SU-DHL-6 (cell line): ENCODE measurements around the gene PTGER4.
"Not testable (repeated sequence)": the region's sequence is repeated elsewhere in the genome, so short reads cannot be mapped to it uniquely, and the experiment has no call there.

ENCODE experiments used
- H2AFZ ChIP-seq: fragments of 200-600 bp; sonication (generic); 2 replicates; pipeline ENCODE4 v1.6.1; 2014; ENCODE audit warnings: low read depth, mild to moderate bottlenecking, moderate library complexity, mixed read lengths, antibody characterized with exemption, low read length; ENCODE audit not compliant: severe bottlenecking
- H3F3A ChIP-seq: fragments of 200-600 bp; shearing (Covaris generic); 2 replicates; pipeline ENCODE4 v1.6.0; 2016; ENCODE audit warnings: antibody characterized with exemption, mild to moderate bottlenecking; ENCODE audit not compliant: insufficient read depth
- H3K27ac ChIP-seq: fragments of 200-600 bp; sonication (generic); 2 replicates; pipeline ENCODE4 v1.5.1; 2016; ENCODE audit warnings: low read depth, mild to moderate bottlenecking, low read length, moderate library complexity, mixed read lengths
- H3K27me3 ChIP-seq: fragments of 200-600 bp; sonication (generic), shearing (Covaris generic); 2 replicates; pipeline ENCODE4 v1.6.0; 2014; ENCODE audit warnings: mild to moderate bottlenecking, low read length
- H3K36me3 ChIP-seq: fragments of 200-600 bp; sonication (generic); 2 replicates; pipeline ENCODE4 v1.6.1; 2014; ENCODE audit warnings: mild to moderate bottlenecking, low read length, mixed read lengths
- H3K4me2 ChIP-seq: fragments of 300-600, 200-600 bp; shearing (Covaris generic), sonication (generic); 2 replicates; pipeline ENCODE4 v1.6.0; 2014; ENCODE audit warnings: low read length, low read depth, mild to moderate bottlenecking; ENCODE audit not compliant: poor library complexity, severe bottlenecking
- H3K4me3 ChIP-seq: fragments of 200-600 bp; sonication (generic); 2 replicates; pipeline ENCODE4 v1.5.1; 2014; ENCODE audit warnings: antibody characterized with exemption, low read length, mild to moderate bottlenecking, mixed read lengths; ENCODE audit not compliant: insufficient read depth, poor library complexity, severe bottlenecking
- H3K79me2 ChIP-seq: fragments of 200-600 bp; sonication (generic); 2 replicates; pipeline ENCODE4 v1.6.1; 2014; ENCODE audit warnings: mild to moderate bottlenecking, low read length, moderate library complexity; ENCODE audit not compliant: insufficient read depth
- H3K9ac ChIP-seq: fragments of 200-600 bp; sonication (generic); 2 replicates; pipeline ENCODE4 v1.7.0; 2014; ENCODE audit warnings: mild to moderate bottlenecking, low read length
- H3K9me2 ChIP-seq: fragments of 200-600 bp; sonication (generic); replicated peaks from 2 replicates; pipeline ENCODE4 v1.6.1; 2014; ENCODE audit warnings: low read length; ENCODE audit not compliant: insufficient read depth
- H3K9me3 ChIP-seq: fragments of 200-600 bp; sonication (generic); 2 replicates; pipeline ENCODE4 v1.6.1; 2014; ENCODE audit warnings: low read length, mixed read lengths; ENCODE audit not compliant: insufficient read depth
- H4K20me1 ChIP-seq: fragments of 200-600 bp; sonication (generic); 2 replicates; pipeline ENCODE4 v1.6.1; 2014; ENCODE audit warnings: low read depth, mild to moderate bottlenecking, antibody characterized with exemption, low read length, moderate library complexity, mixed read lengths
- CTCF ChIP-seq: fragments of 200-600 bp; sonication (generic); IDR thresholded peaks from one replicate; pipeline ENCODE4 v1.5.1; 2017; ENCODE audit warnings: antibody characterized with exemption, mild to moderate bottlenecking, low read length, moderate library complexity; ENCODE audit not compliant: insufficient read depth, poor library complexity, severe bottlenecking
- EZH2phosphoT487 ChIP-seq: fragments of 200-600 bp; sonication (generic), shearing (Covaris generic); conservative IDR thresholded peaks from 2 replicates; pipeline ENCODE4 v1.6.1; 2018; ENCODE audit warnings: mild to moderate bottlenecking, antibody characterized with exemption, low read length, moderate library complexity, mixed read lengths

The PTGER4 gene

DNA sequence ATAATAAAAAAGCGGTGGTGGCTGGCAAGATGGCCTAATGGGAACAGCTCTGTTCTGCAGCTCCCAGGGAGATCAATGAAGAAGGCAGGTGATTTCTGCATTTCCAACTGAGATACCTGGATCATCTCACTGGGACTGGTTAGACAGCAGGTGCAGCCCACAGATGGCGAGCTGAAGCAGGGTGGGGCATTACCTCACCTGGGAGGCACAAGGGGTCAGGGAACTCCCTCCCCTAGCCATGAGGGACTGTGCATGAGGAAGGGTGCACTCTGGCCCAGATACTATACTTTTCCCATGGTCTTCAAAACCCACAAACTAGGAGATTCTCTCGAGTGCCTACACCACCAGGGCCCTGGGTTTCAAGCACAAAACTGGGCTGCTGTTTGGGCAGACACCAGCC lies 45.6 kb upstream of the PTGER4 start:
- Histone ChIP-seq H2AFZ (no peak overlapping the region), H3K9me2 (no peaks in the 10 kb centered on the region), H3F3A (no peaks in the 10 kb centered on the region), H3K4me3 (no peak overlapping the region), H3K9me3 (no peaks in the 10 kb centered on the region), H3K79me2 (no peaks in the 10 kb centered on the region), H3K9ac (no peak overlapping the region), H3K27ac (no peak overlapping the region), H3K36me3 (no peaks in the 10 kb centered on the region), H4K20me1 (no peaks in the 10 kb centered on the region), H3K4me2 (no peak overlapping the region), H3K27me3 (no peaks in the 10 kb centered on the region)
- TF ChIP-seq CTCF, result no peak
- TF ChIP-seq EZH2phosphoT487, result no peak

GRCh38 chr5:40634593-40634992 lies 45.1 kb upstream of the PTGER4 start:
- Histone ChIP-seq H3F3A (no peaks in the 10 kb centered on the region), H4K20me1 (no peaks in the 10 kb centered on the region), H3K9me3 (no peaks in the 10 kb centered on the region), H3K9me2 (no peaks in the 10 kb centered on the region), H3K4me3 (no peak overlapping the region), H3K79me2 (no peaks in the 10 kb centered on the region), H3K27ac (no peak overlapping the region), H3K36me3 (no peaks in the 10 kb centered on the region), H2AFZ (no peak overlapping the region), H3K4me2 (no peak overlapping the region), H3K27me3 (no peaks in the 10 kb centered on the region), H3K9ac (no peak overlapping the region)
- no peak for TF ChIP-seq CTCF
- no peak for TF ChIP-seq EZH2phosphoT487

DNA sequence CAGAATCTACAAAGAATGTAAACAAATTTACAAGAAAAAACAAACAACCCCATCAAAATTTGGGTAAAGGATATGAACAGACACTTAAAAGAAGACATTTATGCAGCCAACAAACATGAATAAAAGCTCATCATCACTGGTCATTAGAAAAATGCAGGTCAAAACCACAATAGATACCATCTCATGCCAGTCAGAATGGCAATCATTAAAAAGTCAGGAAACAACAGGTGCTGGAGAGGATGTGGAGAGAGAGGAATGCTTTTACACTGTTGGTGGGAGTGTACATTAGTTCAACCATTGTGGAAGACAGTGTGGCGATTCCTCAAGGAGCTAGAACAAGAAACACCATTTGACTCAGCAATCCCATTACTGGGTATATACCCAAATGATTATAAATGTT lies 40.2 kb upstream of the PTGER4 start:
- not testable (repeated sequence) for H3F3A ChIP-seq, H4K20me1 ChIP-seq, H3K27me3 ChIP-seq, H3K9me3 ChIP-seq, H3K27ac ChIP-seq, H3K9me2 ChIP-seq, H3K9ac ChIP-seq, H3K4me3 ChIP-seq, H3K4me2 ChIP-seq, H3K36me3 ChIP-seq, H3K79me2 ChIP-seq, H2AFZ ChIP-seq

DNA sequence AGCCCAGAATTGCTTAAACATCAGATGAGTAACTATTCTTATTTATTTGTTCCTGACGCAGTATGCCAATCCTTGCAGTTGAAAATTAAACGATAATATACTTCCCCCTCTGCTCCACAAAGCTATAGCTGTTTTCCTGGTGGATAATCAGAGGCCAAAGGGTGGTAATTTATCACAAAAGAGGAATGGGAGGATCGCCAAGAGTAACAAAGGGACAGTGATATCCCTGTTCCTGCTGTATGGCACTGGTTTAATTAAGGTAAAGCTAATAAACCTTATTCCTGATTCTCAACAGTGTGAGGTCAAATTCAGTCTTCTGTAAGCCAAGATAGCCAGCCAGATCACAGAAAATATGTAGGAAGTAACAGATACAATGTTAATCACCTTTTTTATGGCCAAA lies 33.4 kb upstream of the PTGER4 start:
- no peaks in the 10 kb centered on the region for H4K20me1 ChIP-seq
- no peak overlapping the region for H3K4me2 ChIP-seq
- no peaks in the 10 kb centered on the region for H3K36me3 ChIP-seq
- no peaks in the 10 kb centered on the region for H3K9me3 ChIP-seq
- TF ChIP-seq EZH2phosphoT487 (no peak), CTCF (no peak)
- H3K27ac ChIP-seq, result no peak overlapping the region
- no peaks in the 10 kb centered on the region for H3K27me3 ChIP-seq
- no peak overlapping the region for H3K4me3 ChIP-seq
- no peaks in the 10 kb centered on the region for H3F3A ChIP-seq
- H3K79me2 ChIP-seq, result no peaks in the 10 kb centered on the region
- H3K9ac ChIP-seq, result no peak overlapping the region
- H2AFZ ChIP-seq, result no peak overlapping the region
- H3K9me2 ChIP-seq, result no peaks in the 10 kb centered on the region
